Activated CD8-positive, alpha-beta memory T cell treated with anti-CD3 and anti-CD28 coated beads, Interleukin-2, amount 50 U/mL, for 4 hours (primary cell): ENCODE data around the gene RBM20.
"Not testable (repeated sequence)": the region's sequence is repeated elsewhere in the genome, so short reads cannot be mapped to it uniquely, and the experiment has no call there.

Experiments used
- DNase-seq: peaks from one replicate; pipeline ENCODE4 v3.0.0-alpha.2; 2020

The RBM20 gene

DNA sequence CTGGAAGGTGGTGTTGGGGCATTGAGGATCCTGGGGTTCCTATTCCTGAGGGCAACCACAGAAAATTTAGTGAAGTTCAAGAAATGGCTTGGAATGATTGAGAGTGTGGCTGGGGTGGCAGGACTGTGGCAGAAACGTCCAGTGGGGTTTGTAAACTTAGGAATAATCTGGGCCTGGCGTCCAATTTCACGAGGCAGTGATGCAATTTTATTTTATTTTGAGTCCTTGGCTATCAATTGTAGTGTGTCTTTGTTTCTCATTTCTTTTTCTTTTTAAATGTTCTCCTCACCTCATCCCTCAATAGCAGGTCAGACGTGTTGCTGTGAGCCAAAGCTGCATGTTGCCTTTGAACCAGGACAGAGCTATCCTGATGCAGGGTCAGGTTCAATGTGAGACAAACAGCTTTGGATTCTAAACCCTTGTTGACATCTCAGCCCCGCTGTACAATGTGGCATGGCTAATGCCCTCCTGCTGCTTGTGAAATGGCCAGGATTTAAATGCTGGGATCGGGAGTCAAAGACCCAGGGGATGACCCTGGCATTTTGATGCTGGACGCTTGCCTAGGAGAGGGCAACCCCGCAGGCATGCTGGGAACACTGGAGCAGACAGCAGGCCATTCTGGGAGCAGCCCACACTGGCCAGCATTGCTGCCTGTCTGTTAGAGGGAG is 64.8 kb downstream of the RBM20 start:
- DNase-seq: no peak

DNA sequence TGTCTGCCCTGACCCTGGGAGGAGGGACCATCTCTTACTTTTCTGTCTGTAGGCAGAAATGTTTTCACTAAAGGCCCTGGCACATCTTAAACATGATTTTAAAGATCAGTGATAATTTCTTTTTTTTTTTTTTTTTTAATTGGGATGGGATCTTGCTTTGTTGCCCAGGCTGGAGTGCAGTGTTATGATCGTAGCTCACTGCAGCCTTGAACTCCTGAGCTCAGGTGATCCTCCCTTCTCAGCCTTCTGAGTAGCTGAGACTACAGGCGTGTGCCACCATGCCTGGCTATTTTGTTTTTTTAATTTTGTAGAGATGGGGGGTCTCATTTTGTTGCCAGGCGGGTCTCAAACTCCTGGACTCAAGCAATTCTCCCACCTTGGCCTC is 65.3 kb downstream of the RBM20 start:
- DNase-seq: no peak

DNA sequence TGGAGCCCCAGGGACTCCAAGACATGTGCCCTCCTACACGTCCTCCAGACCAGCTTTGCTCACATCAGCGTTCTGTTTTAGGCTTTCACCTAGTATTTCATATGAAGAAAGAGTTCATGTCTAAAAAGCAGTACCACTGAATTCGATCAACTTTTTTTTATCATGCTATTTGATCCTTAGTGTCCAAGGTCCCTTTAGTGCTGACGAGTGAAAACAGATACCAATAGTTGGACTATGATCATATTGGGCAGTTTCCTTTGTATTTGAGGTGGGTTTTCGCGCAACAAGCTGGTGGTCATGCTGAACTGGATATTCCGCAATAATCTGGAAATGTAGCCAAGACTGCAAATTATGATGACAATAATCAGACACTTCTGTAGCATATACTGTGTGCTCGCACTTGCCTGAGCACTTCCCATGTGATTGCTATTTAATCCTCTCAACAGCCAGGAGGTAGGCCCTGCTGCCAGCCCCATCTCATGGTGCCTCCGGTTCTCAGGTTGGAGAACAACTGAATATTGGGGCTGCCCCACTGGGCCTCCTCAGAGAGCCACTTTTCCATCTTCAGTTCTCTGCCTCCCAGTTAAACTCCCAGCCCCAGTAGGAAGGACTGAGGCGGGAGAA is 65.9 kb downstream of the RBM20 start:
- DNase-seq: no peak

DNA sequence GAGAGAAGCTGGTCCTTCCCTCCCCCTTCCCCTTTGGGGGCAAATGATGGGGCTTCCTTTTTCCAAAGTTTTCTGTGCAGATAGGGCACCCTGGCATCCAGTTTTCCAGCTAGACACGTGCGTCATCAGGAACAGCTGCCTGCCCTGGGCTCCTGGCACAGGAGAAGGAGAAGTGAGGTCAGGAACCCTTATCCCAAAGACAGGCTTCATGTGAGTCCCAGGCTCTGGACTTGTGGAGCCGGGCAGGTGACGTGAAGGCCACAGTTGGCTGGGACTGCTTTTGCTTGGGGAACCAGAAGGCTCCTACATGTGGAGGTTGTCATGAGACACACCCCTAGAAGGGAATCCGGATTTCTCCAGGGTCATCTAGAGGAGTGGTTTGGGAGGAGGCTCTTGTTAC is 66.5 kb downstream of the RBM20 start:
- no peak for DNase-seq

DNA sequence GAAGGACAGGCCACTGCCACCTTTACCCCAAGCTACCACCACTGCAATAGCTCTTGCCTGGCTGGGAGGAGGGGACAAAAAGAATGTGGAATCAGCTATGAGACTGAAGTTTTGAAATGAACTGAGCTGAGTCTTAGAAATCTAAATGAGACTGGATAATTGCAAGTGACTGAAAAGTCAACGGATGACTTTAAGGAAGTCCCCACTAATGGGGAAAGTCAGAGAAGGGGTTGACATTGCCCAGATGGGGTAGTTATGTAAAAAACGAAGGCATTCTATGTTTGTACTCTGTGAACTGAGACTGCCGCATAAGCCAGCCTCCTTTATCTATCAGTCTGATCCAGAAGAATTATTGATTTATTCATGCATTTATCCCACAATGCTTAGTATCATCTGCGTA is 67.2 kb downstream of the RBM20 start:
- no peak for DNase-seq

DNA sequence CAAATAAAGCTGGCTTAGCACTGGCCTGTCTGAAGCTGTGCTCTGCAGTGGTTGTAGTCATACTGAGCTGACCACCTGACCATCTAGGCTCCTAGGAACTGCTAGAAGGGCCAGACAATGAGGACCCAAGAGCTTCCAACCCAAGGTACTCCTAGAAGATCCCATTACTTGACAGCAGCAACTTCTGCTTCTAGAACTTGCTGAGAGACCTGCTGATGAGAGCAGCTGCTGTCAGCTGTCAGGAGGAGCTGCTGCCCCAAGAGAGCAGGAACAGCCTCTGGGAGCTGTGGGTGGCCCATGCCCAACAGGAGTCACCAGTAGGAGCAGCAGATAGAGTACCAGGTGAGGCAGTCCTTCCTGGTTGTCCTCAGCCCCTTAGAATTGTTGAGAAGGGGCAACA is 70.2 kb downstream of the RBM20 start:
- DNase-seq: no peak

DNA sequence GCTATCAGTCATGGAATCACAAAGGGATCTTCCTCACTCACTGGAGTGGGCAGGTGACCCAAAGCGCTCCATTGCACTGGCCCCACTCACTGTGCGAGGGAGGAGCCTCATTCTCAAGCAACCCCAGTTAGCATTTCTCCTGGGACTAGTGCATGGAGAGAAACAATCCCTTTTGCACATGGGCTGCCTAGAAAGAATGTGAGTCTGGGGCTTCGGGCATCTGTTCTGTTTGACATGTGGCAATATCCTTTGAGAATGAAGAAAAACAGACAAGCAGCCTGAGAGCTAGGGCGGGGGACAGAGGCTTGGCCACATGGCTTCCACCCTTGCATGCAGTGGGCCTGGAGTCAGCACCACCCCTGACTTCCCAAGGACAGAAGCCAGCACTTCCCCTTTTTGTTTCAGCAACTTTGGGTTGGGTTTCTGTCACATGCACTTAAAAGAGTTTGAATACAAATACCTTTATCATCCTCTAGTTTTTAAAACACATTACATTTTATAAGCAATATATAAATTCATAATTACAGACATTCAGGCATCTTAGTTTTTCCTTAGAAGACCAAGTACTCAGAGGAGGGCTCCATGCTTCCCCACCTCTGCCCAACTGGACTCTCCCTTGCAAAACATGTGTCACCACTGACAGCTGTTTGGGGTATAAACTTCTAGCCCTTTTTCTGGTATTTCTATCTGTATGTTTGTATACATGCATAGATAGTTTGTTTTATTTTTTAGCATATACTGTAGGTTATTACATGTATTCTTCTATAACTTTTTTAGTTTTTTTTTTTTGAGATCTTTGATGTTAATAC is 73.8 kb downstream of the RBM20 start:
- DNase-seq: no peak

DNA sequence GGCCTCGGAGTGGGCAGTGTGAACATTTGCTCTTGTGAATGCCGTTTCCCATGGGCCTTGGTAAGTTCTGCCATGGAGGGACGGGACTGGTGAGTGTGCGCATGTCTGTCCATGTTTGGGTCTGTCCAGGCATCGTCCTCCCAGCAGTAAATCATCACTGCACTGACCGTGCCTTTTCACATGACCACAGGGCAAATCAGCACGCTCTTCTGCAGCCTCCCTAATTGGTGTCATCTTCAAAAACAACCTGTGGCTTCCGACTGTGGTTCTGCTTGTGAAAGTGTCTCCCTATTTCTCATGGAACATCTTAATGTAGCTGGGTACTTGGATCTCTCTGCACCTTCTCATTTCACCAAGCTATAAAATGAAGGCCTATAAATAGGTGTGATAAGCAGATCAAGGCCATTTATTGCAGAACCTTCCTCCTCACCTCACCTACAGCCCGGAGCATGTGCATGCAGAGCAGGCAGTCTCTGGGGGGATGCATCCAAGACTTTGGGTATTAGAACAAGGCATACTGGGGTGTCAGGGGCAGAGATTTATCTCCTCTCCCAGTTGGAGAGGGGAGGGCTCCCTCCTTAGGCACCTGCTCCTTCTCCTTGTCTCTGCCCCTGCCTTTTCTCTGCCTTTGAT is 77.4 kb downstream of the RBM20 start:
- no peak for DNase-seq

DNA sequence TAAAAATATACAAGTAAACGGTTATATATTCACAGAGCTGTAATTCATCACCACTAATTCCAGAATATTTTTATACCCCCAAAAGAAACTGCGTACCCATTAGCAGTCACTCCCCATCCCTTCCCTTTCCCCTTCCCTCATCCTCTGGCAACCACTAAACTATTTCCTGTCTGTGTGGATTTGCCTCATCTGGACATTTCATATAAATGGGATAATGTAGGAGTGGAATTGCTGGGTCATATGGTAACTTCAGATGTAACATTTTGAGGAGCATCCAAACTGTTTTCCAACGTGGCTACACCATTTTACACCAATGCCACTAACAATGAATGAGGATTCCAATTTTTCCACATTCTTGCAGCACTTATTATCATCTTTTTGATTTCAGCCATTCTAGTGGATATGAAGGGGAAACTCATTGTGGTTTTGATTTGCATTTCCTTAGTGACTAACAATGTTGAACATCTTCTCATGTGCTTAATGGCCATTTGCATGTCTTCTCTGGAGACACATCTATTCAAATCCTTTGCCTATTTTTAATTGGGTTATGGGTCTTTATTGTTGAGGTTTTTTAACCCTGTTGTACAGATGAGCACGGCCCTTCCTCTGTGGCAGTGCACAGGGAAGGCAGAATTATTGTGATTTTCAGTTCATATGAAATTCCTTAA is 79.2 kb downstream of the RBM20 start:
- DNase-seq: no peak

DNA sequence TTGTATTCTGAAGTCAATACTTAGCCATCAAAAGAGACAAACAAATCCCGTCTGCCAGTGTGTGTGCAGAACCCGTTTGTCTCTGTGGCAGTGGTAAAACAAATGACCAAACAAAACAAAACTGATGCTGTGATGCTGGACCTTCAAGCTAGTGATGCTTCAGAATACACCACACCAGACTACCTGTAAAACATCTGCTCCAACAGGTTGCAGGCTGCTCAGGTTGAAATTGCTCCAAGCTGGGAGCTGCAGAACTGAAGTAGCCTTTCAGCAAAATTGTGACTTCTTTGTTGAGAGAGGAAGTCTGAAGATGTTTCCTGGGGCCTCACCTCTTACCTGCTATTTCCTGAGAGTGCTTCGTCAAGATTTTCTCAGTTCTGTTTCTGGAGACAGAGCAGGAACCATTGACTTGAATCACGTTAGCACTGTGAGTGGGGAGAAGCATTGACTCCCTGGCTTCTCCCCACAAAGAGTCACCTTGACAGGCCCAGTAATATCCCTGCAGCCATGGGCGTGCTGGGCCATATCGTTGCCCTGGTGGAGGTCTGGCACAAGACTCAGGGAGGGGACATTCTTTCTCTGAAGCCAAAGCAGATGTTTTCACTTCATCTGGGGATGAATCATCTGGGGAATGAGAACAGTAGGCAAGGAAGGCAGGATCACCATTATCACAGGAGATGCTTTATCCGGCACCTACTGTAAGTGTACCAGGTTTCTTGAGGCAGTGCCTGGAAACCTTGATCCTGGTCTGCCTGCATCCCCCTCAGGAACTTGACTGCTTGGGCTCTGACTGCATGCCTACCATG is 80.2 kb downstream of the RBM20 start:
- DNase-seq: no peak

DNA sequence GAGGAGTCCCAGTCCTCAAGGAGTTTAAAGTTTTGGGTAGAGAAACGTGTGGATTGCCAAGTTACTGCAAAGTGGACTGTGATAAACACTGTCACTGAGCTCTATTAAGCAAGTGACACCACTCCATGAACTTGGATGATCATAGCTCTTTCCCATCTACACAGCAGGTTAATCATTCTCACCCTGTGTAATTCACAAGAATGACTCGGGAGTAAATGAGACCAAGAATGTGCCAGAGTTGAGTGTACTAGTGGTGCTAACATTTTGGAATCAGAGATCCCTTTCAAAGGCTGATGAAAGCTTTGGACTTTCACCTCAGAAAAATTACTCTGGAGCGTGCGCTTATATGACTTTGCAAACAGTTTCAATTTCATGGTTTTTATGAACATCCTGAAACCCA is 80.8 kb downstream of the RBM20 start:
- DNase-seq: no peak

DNA sequence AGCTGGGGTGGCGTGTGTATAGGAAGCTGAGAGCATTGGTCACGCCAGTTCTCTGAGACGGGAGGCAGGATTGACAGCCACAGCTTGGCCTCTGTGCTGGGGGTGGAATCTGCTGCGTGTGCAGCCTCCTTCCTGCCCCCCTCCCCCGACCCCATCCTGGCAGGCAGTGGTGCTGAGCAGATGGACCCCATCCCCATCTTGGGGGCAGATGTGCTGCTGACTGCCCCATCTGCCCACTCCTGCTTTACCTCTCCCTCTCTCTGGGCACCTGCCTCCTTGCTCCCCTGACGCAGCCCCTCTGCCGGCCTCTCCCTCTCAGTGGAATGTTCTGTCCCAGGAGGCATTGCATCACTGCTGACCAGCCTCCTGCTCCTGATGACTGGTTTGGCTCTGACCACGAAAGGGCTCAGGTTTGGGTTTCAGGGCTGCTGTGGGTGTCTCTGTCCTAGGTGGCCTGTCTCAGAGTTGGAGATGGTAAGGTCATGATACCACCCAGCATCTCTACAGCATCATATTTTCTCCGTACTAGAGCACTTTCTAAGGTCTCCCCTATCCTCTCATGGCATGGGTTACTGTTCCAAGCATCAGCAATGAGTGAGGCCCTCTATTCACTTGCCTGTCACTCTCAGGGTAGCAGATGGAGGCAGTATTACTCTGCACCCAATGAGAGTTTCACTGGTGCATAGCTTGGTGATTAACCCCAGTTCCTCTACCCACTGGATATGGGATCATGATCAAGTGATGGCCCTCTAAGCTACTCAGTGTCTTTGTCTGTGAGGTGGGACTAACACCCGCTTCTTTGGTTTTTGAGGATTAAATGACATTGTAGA is 81.9 kb downstream of the RBM20 start:
- no peak for DNase-seq

DNA sequence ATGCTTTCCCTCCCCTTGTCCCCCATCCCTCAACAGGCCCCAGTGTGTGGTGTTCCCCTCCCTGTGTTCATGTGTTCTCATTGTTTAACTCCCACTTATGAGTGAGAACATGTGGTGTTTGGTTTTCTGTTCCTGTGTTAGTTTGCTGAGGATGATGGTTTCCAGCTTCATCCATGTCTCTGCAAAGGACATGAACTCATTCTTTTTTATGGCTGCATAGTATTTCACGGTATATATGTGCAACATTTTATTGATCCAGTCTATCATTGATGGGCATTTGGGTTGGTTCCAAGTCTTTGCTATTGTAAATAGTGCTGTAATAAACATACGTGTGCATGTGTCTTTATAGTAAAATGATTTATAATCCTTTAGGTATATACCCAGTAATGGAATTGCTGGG is 83.6 kb downstream of the RBM20 start:
- not testable (repeated sequence) for DNase-seq

DNA sequence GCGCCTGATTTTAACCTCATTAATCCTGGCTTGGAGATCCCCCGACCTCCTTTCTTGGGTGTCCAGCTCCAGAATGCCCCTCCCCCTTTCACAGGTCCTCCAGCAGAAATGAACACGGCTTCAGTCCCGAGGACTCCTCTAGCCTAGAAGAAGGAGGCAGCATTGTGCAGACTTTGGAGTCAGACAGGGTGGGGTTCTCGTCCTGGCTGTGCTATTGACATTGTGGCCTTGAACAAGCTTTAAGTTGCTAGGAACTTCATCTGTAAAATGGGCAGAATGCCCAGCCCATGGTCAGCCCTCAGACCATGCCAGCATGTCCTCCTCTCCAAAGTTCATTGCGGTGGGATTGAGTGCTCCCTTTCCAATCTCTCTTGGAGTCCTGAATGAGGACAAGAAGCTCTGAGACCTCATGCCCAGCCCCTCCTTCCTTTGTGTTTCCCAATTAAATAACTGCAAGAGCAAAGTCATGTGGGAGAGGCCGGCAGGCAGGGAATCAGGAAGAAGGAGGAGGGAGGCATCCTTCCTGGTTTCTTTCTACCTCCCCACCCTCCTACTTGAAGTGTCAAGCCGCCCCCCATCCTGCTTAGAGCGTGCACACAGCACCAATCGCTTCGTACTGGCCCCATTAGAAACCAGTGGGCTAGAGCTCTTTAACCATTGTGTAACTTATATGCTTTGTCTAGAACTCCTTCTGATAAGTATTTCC is 86.4 kb downstream of the RBM20 start:
- no peak for DNase-seq

DNA sequence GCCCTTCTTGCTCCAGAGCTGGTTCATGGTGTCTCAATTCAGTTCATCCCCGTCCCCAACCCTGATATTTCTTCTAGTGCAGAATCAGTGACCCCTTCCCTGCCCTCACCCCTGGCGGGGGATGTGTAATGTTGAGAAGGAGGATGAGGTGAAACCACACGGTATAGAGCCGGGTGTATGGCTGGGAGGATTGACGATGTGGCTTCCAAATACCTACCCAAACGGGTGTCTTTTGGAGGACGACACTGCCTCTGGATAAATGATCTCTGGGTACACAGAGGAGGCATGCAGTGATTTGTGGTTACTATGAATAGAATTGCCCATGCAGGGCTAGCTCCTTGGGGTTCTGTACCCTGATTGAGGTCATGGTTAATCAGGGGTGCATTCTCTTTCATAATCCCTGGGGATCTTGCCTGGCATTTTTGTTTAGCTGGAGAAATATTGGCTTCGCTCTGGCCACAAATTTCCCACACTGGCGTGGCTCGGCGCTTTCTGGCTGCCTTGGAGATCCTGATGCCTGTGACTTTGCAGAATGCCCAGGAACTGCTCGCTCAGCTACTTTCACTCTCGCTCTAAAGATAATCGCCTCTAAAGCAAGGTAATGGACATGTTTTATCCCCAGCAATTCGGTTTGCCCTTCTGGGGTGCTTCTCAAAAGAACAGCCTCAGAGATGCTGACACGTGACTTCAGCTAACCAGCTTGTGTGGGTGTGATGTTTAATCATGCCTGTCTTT is 89.2 kb downstream of the RBM20 start:
- DNase-seq: no peak

DNA sequence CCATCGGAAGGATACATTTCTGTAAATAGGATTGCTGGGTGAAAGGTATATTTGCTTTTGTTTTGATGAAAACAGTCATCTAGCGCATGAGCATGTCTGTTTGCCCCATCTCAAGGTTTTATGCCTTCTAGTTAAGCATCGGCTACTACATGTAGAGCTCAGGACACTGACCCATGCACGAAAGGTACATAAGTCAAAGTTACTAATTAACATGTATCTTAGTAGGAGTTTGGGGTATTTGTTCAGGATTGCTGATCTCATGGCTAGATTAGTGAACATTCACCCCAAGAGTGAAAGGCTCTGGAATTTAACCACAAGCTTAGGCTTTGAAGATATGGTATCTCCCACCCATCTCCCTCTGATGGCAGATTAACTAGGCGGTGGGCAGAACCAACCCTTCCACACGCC is 91.5 kb downstream of the RBM20 start:
- DNase-seq: no peak

DNA sequence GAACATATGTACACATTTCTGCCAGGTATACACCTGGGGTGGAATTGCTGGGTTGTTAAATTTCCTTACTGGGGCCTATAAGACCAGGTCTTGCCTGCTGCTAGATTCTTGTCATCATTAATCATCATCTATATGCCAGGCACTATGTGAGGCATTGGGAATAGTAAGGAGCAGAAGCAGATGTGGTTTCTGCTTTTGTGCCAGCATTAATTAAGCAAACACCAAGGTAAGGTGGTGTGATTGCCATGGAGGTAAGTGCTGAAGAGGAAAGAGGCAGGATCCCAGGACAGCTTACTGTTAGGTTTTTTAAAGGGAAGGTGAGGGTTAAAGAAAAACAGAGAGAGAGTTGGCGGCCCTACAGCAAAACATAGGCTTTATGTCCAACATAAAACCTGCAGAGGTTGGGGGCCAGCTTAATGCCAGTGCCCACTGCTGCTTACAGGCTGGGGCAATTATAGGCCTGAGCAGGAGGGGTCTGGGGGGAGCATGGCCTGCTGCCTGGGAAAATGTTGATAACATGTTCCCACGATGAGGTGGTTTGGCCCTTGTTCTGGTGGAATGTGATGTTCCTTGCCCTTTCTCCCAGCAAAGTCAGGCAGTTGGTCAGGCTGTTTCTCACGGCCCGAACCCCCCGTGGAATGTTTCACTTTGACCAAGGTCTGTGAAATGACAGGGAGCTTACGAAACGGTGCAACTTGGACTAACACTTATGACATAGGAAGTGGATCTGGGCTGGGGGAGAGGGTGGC is 93.9 kb downstream of the RBM20 start:
- no peak for DNase-seq

DNA sequence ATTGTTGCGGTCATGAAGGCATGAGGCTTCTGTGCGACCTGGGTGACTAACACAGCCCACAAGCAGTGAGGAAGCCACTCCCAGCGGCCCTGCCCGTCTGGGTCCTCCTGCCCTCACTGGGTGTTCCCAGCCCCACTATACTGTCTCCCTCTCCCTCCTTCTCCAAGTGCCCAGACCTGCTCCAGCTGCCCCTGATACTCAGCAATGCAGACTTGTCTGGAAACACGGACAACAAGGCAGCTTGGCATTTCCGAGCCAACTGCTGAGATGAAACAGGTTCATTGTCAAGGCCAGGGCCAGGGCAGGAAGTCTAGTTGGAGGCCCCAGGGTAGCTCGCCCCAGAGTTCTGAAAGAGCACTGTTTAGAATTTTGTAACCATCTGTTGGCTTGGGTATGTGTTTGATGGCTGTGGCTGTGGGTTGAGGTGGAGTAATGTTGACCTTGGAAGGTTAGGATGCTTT is 95.7 kb downstream of the RBM20 start:
- DNase-seq: no peak

DNA sequence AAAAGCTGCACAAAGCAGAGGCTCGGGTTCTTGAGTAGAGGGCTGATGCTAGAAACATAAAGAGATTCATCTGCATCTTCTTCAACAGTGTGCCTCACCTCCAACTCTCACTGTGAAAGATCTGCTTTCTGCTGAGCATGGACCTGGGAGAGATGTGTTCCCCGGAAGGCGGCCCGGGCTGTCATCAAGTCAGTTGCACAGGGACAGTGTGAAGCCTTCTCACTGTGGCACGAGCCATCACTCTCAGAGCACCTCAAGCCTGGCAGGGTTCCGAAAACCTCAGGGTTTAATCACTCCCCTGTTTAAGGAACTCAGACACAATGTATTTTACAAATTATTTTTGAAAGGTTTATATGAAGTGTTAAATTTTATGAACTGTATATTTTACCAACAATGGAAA is 98.7 kb downstream of the RBM20 start:
- no peak for DNase-seq
